H1 (cell line): ENCODE measurements around the gene LITAFD. TPM values are rescaled to one million over a fixed set of nuclear protein-coding genes. Genes with fewer than 3 reads are reported as not detected.

ENCODE experiments used
- BCL11A ChIP-seq, 2 experiments: IDR thresholded peaks; one replicate each; pipeline ENCODE4 v1.6.1; 2011; ENCODE audit warnings: low read depth in 2 of 2, low read length in 2 of 2, mild to moderate bottlenecking in 2 of 2
- ZNF274 ChIP-seq: IDR thresholded peaks from 2 replicates; pipeline ENCODE4 v1.7.0; 2012; ENCODE audit warnings: low read length, borderline replicate concordance; ENCODE audit errors: extremely low read depth
- polyA plus RNA-seq, 7 experiments: library from polyadenylated mRNA; depleted of rRNA in 3 of 7; stranded (reverse) in 5 of 7; unstranded in 2 of 7; fragments of >200 nt in 5 of 7; fragments of 200-250 nt in 2 of 7; gene quantifications; 1 replicate in 5 of 7; 2 replicates in 1 of 7; 4 replicates in 1 of 7; pipeline versions ENCODE4 v1.2.1 to v1.2.3, GENCODE V29; 2011 to 2013; ENCODE audit warnings: missing spikeins in 2 of 7, mixed read lengths in 2 of 7
- total RNA-seq: library from RNA; stranded (reverse); fragmentation: NEBNext Ultra II Directional; extraction: Animal tissue kit (Norgen Biotek cat#: 25700); gene quantifications from 2 replicates; pipeline ENCODE4 v1.2.1, GENCODE V29; 2021

LITAFD gene
- total and polyA plus RNA-seq, 2 of the 8 experiments (the other 6 are each of a cell fraction or from before 2014, with no cell fraction given), result not detected

DNA sequence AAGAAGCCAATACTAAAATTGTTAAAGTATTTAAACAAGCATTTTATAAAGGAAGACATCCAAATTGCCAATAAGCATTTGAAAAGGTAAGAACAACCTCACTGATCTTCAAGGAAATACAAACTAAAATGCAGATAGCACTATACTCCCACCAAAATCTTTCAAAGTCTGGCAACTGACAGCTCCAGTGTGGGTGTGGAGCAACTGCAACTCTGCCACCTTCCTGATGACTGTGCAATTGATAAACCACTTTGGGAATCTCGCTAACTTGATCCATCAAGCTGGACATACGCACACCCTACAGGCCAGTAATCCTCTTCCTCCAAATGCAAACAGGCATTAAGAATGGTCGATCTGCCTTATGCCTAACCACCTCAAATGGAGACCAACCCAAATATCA lies 31.9 kb downstream of the LITAFD start (continued):
- TF ChIP-seq BCL11A (IDR thresholded peaks at IDR 0.05; ENCODE audit: low read depth in 2 of 2, low read length in 2 of 2) (no peak), ZNF274 (no peak)
- TF ChIP-seq, all 59 proteins: peak for 0
